Choroid plexus epithelial cell (primary cell): ENCODE results near the gene AXL.

Experiments
- DNase-seq: peaks from one replicate; pipeline ENCODE4 v3.0.0-alpha.2; 2010; ENCODE audit warnings: low read depth
- H3K4me3 ChIP-seq: 2 replicates; pipeline ENCODE4 v1.5.1; 2011; ENCODE audit warnings: low read depth, mild to moderate bottlenecking, control low read depth, low read length, moderate library complexity
- CTCF ChIP-seq: conservative IDR thresholded peaks from 2 replicates; pipeline ENCODE4 v1.5.1; 2011; ENCODE audit warnings: low read depth, mild to moderate bottlenecking, control low read depth, inconsistent platforms, low read length, moderate library complexity

Gene AXL

GRCh38 chr19:41305927-41306793 lies 87.1 kb downstream of the AXL start:
- no peak overlapping the region for H3K4me3 ChIP-seq
- DNase-seq: no peak
- no peak for TF ChIP-seq CTCF

GRCh38 chr19:41307090-41307875 lies 88.3 kb downstream of the AXL start:
- DNase-seq: no peak
- H3K4me3 ChIP-seq: no peak overlapping the region

GRCh38 chr19:41307954-41308449 lies 89.0 kb downstream of the AXL start:
- DNase-seq: no peak
- no peak overlapping the region for H3K4me3 ChIP-seq
- TF ChIP-seq CTCF: no peak

More at GRCh38 chr19:41307090-41307875, 88.3 kb downstream of the AXL start:
- TF ChIP-seq CTCF: no peak

GRCh38 chr19:41308450-41309179 lies 89.6 kb downstream of the AXL start:
- H3K4me3 ChIP-seq: peak overlapping the region; percentile 87
- peak; percentile 97 for TF ChIP-seq CTCF
- peak; percentile 93 for DNase-seq

GRCh38 chr19:41309180-41310032 lies 90.4 kb downstream of the AXL start:
- TF ChIP-seq CTCF: no peak
- H3K4me3 ChIP-seq: peak overlapping the region; percentile 87
- DNase-seq: no peak
